HFF-Myc (cell line): ENCODE data around the gene RB1.

Source experiments
- DNase-seq: peaks from one replicate; pipeline ENCODE4 v3.0.0-alpha.2; 2011; ENCODE audit warnings: low read depth; ENCODE audit errors: extremely low read depth
- H3K4me3 ChIP-seq: replicated peaks from 2 replicates; pipeline ENCODE4 v1.5.1; 2011; ENCODE audit warnings: low read depth, mild to moderate bottlenecking, control low read depth, low read length
- CTCF ChIP-seq: IDR thresholded peaks from 2 replicates; pipeline ENCODE4 v1.5.1; 2012; ENCODE audit warnings: mild to moderate bottlenecking, low read depth, low read length, control low read depth; ENCODE audit errors: missing control alignments

RB1 gene

GRCh38 chr13:48377857-48378256 is 74.3 kb downstream of the RB1 start:
- TF ChIP-seq CTCF: no peak
- no peak for DNase-seq
- no peak overlapping the region for H3K4me3 ChIP-seq

- no peak for TF ChIP-seq CTCF
- no peak overlapping the region for H3K4me3 ChIP-seq
- DNase-seq: no peak
Observed at GRCh38 chr13:48380581-48380980, 77.0 kb downstream of the RB1 start.

- DNase-seq: no peak
- TF ChIP-seq CTCF: no peak
- H3K4me3 ChIP-seq: no peak overlapping the region
Observed at GRCh38 chr13:48383384-48383783, 79.8 kb downstream of the RB1 start.

GRCh38 chr13:48386816-48387215 is 83.3 kb downstream of the RB1 start:
- H3K4me3 ChIP-seq: no peak overlapping the region
- no peak for TF ChIP-seq CTCF
- no peak for DNase-seq

GRCh38 chr13:48391257-48391656 is 87.7 kb downstream of the RB1 start:
- TF ChIP-seq CTCF: no peak

GRCh38 chr13:48393030-48393697 is 89.6 kb downstream of the RB1 start:
- no peak for DNase-seq
- TF ChIP-seq CTCF: no peak
- no peak overlapping the region for H3K4me3 ChIP-seq

More at GRCh38 chr13:48391257-48391656, 87.7 kb downstream of the RB1 start:
- DNase-seq: no peak
- H3K4me3 ChIP-seq: no peak overlapping the region

- no peak for TF ChIP-seq CTCF
- H3K4me3 ChIP-seq: no peak overlapping the region
- no peak for DNase-seq
Observed at GRCh38 chr13:48393698-48394085, 90.1 kb downstream of the RB1 start.
